ENCODE data around the gene OR5K1.

OR5K1 gene

DNA sequence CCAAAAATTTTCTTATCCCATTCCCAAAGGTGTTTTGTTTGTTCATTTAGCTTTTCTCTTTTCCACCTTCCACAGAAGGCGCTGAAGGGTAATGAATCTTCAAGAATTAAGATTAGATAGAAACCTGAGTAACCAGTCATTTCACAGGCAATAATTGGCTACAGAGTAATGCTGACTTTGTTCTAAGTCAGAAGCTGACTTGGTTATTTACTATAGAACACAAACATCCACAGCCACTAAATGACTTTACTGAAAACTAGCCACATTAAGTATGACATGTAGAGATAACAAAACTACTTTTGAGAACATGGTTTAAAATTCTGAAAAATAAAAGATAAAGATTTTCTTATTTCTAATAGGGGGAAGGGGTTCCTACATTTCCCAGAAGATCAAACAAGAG lies 51.9 kb downstream of the OR5K1 start:
- DNase-seq (ENCODE audit: low read depth) = no peak

DNA sequence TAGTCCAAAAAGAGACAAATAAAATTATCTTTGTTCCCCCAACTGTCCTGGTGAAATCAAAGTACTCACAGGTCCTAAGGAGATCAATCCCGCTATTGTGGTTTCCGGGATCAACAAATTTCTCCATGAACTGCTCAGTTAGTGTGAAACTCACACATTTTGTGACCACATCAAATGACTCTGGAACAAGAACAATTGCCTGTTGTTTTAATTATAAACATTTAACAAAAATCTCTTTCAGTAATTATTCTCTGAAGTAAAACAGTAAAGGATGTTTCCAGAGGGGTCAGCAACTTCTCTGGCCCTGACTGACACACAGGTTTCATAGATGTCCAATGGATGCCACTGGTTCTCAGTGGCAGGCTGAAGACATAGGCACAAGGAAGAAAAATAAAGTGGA lies 55.8 kb downstream of the OR5K1 start:
- no peak for DNase-seq (ENCODE audit: low read depth)

GRCh38 chr3:98519351-98519750 lies 56.4 kb downstream of the OR5K1 start:
- DNase-seq (ENCODE audit: low read depth) = no peak

DNA sequence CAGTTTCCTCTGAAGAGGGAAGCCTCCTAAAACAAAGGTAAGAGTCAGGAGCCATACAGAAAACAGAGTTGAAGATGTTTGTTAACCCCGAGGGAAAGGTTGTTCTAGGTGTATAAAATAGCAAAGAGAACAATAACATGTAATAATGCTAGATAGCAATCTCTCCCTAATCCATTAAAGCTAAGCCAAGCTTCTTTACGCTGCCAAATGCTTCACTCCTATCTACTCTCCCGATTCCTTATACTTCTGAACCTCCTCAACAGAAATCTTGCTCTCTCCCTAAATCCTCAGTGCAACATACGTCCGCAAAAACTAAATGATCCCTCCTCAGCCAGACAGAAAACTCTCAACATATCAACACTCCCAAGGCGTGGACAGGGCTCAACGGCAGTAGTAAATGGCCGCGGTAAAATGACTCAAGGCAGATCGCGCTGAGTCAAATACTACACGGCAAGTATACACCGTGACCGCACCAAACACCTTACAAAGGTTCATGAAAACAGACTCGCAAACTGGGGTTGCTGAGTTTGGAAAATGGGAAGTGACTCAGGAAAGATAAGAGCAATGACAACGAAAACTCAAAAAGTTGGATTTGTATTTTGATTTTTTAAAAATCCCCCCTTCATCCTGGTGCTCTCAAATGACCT lies 59.0 kb downstream of the OR5K1 start:
- DNase-seq (ENCODE audit: low read depth) = peak; percentile 31
